Choroid plexus epithelial cell (primary cell): ENCODE measurements around the gene GRID2.

Source experiments
- DNase-seq: peaks from one replicate; pipeline ENCODE4 v3.0.0-alpha.2; 2010; ENCODE audit warnings: low read depth
- H3K4me3 ChIP-seq: 2 replicates; pipeline ENCODE4 v1.5.1; 2011; ENCODE audit warnings: low read depth, mild to moderate bottlenecking, control low read depth, low read length, moderate library complexity
- TF ChIP-seq, protein P1 (sequence below): conservative IDR thresholded peaks from 2 replicates; pipeline ENCODE4 v1.5.1; 2011; ENCODE audit warnings: low read depth, mild to moderate bottlenecking, control low read depth, inconsistent platforms, low read length, moderate library complexity

The GRID2 gene

DNA sequence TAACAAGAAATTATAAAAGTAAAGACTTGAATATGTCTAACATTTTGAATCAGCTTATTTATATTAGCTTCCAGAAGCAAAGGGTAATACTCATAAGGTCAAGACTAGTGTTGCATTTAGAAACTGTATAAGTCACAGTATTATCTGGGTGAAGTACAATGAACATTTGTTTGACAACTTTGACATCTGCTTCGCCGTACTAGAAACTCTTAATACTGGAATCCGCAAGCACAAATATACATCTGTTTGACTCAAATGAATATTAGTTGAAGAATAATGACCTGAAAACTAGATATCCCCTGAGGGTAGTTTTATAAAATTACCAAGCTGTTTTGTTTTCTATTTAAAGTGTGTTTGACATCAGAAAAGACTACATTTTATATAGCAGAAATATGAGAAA lies 1389.4 kb downstream of the GRID2 start:
- TF ChIP-seq, protein P1, sequence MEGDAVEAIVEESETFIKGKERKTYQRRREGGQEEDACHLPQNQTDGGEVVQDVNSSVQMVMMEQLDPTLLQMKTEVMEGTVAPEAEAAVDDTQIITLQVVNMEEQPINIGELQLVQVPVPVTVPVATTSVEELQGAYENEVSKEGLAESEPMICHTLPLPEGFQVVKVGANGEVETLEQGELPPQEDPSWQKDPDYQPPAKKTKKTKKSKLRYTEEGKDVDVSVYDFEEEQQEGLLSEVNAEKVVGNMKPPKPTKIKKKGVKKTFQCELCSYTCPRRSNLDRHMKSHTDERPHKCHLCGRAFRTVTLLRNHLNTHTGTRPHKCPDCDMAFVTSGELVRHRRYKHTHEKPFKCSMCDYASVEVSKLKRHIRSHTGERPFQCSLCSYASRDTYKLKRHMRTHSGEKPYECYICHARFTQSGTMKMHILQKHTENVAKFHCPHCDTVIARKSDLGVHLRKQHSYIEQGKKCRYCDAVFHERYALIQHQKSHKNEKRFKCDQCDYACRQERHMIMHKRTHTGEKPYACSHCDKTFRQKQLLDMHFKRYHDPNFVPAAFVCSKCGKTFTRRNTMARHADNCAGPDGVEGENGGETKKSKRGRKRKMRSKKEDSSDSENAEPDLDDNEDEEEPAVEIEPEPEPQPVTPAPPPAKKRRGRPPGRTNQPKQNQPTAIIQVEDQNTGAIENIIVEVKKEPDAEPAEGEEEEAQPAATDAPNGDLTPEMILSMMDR = no peak

DNA sequence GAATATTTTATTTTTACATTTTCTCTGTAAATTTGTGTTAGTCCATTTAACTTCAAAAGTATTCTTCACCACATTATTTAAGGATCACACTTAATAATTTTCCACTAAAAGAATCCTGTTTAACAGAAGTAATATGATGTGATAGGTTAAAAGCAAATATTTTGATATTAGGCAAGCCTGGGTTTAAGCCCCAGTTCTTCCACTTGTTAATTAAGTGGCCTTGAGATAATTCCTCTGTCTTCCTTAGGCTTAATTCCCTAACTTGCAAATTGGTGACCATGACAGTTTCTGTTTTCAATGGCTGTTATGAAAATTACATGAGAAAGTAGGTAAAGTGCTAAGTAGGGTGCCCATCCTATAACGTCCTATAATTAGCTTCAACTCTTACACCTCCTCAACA lies 1394.9 kb downstream of the GRID2 start:
- no peak overlapping the region for H3K4me3 ChIP-seq
- DNase-seq = no peak
- TF ChIP-seq, protein P1 = no peak

More for the DNA sequence above, 1389.4 kb downstream of the GRID2 start:
- DNase-seq = no peak
- no peak overlapping the region for H3K4me3 ChIP-seq

DNA sequence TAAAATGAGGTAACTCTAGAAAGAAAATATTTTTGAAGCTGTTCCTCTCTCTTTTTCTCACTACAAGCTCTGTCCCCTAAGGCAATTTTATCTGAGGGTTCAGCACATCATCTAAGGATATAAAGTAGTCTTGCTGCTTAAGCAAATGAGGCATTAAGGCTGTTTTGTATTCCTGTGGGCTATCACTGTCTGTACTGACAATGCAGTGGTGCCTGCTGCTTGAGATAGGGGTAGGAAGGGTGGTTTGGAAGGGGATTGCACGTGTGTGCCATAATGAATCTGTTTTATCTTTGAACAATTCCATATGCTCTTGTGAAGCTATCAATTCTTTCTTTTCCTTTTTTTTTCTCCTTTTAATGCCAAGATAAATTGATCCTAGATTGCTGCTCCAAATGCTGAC lies 1396.8 kb downstream of the GRID2 start:
- DNase-seq = no peak
- TF ChIP-seq, protein P1 = no peak
- no peak overlapping the region for H3K4me3 ChIP-seq

DNA sequence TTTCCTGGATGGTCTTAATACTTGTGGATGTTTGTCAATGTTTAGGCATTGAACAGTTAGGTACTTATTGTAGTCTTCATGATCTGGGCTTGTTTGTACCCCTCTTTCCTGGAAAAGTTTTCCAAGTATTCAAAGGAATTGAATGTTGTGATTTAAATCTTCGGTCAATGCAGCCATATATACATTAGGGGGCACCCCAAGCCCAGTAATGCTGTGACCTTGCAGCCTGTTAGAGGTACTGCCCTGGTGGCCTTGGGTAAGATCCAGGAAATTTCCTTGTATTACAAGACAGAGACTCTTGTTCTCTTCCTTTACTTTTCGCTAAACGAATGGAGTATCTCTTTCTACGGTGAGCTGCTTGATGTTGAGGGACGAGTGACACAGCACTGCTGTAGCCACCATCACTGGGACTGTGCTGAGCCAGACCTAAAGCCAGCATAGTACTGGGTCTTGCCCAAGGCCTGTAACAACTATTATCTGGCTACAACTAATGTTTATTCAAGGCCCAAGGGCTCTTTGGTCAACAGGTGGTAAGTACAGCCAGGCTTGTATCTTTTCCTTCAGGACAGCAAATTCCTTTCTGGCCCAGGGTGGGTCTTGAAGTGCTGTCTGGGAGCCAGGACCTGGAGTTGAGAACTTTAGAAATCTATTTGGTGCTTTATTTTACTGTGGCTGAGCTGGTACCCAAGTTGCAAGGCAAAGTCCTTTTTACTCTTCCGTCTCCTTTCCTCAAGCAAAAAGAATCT lies 1406.5 kb downstream of the GRID2 start:
- H3K4me3 ChIP-seq = no peak overlapping the region
- DNase-seq = no peak
- TF ChIP-seq, protein P1 = no peak

DNA sequence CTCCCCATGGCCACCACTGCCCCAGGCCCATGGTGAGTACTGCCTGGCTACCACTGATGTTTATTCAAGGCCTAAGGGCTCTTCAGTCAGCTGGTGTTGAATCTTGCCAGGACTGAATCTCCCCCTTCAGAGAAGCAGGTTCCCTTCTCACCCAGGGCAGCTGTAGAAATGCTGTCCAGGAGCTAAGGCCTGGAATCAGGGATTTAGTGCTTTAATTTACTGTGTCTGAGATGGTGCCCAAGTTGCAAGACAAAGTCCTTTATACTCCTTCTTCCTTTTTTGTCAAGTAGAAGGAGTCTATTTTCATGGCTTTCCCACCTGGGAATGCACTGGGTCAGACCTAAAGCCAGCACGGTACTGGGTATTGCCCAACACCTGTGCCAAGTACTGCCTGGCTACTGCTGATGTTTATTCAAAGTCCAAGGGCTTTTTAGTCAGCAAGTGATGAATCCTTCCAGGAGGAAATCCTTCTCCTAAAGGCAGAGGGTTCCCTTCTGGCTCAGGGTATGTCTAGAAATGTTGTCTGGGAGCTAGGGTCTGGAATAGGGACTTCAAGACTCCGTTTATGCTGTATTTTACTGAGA lies 1407.2 kb downstream of the GRID2 start:
- DNase-seq = no peak
- TF ChIP-seq, protein P1 = no peak
- H3K4me3 ChIP-seq = no peak overlapping the region

DNA sequence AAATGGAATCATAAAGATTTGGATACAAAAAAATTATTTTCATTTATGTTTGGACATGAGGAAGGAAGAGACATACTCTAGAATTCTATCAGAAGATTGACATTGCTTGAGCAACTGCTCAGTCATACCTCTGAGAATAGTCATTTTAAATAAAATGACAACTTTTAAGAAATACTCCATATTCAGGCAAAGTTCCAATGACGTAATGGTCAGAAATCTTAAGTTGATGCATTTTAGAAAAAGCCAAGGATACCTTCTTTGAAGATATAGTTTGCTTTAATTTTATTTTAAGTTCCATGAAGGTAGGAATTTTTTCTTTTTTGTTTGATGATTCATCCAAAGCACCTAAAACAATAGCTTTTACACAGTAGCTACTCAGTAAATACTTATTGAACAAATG lies 1414.5 kb downstream of the GRID2 start:
- H3K4me3 ChIP-seq = no peak overlapping the region
- no peak for DNase-seq
- TF ChIP-seq, protein P1 = no peak

DNA sequence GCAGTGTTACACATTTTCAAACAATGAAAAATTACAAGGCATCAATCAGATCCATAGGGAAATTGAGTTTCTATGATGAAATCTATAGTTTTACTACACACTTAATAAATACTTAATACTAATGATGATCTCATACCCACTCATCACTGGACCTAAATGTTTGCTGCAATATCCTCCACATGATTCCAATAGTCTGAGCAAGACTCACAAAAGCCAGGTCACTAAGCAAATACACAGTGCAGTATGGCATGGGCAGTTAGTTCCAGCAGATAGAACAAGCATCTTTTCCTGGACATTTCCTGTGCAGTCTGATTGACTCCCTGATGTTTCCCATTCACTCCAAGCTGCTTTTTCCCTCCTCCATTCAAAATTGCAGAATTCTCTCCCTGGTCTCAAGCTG lies 1415.8 kb downstream of the GRID2 start:
- DNase-seq = no peak
- H3K4me3 ChIP-seq = no peak overlapping the region
- TF ChIP-seq, protein P1 = no peak
